AG08396 (cell line): ENCODE measurements around the gene SMAD3.

Source experiments
- DNase-seq: peaks from one replicate; pipeline ENCODE4 v3.0.0; 2012; ENCODE audit warnings: low spot score, mixed read lengths

SMAD3 gene

DNA sequence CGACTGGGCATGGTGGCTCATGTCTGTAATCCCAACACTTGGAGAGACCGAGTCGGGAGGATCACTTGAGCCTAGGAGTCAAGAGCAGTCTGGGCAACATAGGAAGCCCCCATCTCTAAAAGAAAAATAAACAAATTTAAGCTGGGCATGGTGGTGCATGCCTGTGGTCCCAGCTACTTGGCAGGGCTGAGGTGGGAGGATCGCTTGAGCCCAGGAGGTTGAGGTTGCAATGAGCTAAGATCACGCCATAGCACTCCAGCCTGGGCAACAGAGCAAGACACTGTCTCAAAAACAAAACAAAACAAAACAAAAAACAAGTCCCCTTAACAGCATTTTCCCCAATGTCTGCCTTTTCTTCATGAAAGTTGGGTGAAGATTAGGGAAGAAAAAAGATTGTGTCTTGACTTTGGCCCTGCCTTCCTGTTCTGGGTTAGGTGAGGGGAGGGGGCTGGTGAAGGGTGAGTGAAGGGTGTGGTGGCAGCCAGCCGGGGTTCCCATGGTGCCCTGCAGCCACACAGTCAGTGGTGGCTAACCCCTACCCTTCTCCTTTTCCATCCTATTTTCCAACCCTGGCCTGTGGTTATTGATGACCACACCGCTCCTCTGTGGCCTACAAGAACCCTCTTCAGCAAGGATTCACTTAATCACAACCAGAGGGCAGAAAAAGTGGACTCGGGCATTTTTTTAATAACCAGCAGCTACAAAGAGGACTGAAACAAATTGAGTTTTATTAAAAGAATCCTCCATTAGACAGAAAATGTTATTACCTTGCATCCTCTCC lies 28.4 kb upstream of the SMAD3 start:
- DNase-seq = no peak

DNA sequence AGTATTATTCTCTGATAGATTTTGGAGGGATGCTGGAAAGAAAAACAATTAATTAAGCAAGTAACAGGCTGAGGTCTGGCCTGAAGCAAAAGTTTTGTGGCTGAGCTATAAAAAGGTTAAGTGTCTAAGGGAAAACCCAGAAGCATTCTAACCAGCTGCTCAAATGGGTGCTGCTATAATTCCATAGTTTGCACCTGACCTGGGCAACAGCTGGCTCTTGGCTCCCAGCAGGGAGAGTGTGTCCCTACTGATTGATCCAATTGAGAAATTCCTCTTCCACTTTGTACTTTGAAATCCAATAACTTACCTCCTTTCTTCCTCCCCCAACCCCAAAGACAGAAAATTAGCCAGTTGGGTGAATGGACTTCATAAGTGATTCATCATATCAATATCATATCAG lies 27.7 kb upstream of the SMAD3 start:
- no peak for DNase-seq

GRCh38 chr15:67038736-67039135 lies 26.7 kb upstream of the SMAD3 start:
- DNase-seq = no peak

DNA sequence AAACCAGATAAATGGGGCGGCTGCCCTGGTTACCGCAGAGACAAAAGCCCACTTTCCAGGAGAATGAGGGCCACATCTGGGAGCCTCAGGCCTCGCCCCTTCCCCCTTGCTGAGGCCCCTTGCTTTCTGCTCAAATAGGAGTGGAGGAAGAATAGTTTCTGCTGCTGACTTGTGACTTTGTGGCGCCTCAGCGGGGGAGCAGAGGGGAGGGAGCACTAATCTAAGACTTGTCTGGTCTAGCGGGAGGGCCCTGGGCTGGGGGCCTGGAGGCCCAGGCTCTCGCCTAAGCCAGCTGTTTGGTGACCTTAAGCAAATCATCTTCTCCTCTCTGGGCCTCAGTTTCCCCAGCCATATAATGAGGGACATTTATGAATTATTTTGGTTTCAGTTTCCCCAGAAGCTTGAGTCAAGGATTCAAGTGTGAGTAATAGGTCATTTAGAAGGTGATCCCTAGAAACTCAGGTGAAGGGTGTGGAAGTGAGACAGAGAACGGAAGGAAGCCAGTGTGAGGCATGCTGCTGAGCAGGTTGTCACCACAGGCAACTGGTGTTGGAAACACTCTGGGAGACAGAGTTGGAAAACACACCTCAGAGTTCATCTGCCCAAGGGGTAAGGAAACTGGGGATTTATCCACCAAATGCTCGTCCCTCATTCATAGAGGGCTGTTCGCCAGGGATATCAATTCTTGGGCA lies 25.9 kb upstream of the SMAD3 start:
- DNase-seq = no peak

DNA sequence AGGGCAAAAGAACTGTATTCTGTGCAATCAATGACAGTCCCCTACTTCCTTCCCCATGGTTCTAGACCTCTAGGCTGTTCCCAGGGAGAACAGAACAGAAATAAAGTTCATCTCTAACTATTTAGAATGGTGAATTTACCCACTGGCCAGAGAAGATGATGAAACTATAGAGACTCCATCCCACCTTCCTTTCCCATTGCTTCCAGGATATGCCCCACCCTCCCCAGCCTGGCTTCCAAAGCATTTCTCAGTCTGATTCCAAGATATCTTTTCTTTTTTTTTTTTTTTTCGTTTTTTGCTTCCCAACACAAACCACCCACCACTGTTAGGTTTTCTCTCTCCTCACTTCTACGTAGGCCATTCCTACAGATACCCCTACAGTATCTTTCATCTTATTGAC lies 25.1 kb upstream of the SMAD3 start:
- DNase-seq = no peak

GRCh38 chr15:67042551-67043142 lies 22.8 kb upstream of the SMAD3 start:
- no peak for DNase-seq

- DNase-seq = peak; percentile 70
Measured at GRCh38 chr15:67043939-67044771, 21.2 kb upstream of the SMAD3 start.

DNA sequence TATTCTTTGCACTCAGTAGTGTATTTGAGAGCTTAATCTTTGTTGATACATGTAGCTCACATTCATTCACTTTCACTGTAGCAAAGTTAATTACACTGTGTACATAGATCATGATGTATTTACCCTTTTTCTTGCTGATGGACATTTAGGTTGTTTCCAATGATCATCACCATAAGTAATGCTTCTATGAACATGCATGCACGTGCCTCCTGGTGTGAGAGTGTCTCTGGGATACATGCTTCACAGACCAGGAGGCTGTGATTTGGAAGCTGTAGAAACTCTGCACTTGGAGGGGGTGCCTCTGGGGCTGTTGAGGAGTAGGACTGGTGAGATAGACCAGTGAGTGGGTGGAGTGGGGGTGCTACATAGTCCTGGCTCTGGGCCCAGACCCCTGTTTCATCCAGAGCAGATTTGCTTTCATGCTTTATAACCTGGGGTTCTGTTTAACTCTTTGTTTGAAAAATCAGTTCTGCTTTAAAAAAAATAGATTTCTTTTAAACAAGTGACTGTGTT lies 18.2 kb upstream of the SMAD3 start:
- no peak for DNase-seq

DNA sequence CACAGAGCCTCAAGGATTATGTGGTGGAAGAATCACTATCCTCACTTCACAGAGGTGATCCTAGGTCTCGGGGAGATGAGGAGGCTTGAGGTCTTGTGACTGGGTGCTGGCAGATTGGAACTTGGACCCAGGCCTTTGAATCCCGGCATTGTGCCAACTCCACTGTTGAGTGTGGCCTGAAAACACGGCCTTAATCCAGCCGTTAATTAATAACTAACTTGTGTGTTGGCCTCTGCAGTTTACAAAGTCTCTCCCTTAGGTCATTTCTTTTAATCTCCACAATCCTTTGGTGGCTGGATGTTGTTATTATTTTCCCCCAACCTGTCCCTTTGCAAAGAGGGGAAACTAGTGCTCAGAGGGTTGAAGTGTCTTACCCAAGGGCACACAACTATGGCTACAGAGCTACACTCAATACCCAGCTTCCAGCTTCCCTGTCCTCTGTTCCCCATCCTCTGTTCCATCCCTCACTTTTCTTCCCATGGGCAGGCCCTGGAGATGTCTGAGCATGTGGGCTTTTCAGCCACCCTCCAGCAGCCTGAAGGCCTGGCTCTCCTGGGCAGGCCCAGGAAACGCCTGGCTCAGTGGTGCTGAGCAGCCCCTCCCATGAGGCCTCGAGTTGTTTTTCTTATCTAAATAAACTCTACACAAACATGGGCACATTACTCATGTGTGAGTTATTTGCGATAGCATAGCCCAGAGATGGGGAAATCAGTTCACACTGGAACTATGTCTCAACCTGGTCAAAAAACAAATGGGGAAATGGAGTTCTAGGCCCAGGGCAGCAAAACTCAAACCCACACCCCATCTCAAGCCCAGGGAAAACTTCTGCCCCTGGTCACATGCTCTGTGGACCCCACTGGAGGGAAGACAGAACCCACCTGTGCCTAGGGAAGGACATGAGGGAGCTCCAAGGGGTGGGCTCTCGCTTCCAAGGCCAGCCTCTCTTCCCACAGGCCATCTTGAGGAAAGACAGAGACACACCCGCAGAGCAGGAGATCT lies 16.8 kb upstream of the SMAD3 start:
- DNase-seq = peak; percentile 79

DNA sequence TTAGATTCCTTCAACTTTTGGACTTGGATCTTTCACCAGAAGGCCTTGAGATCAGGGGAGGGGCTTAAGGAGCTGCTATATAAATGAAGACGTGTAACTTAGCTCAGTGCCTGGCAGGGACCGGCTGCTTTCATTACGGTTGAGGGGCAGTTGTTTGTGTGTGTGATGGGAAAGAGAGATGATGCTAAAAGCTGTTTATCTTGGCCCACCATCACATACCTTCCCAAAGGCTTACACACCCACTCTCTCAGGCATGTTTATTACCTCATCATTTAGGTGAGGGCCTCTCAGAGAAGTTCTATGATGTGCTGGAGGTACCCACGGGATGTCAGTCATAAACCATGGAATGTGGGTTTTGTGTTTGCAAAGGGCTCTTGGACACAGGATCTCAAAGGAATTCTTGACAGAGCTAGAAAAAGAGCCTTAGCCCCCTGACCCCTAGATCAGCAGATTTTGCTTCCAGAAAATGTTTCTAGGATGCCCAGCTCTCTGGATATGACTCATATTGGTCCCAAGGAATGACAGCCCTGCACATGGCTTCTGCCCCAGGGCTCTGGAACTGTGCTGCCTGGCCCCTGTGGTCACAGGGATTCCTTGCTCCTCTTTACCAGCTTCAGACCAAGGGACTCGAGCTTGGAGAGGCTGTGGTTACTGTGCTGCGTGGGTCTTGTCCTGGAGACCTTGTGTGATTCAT lies 15.9 kb upstream of the SMAD3 start:
- peak; percentile 45 for DNase-seq

DNA sequence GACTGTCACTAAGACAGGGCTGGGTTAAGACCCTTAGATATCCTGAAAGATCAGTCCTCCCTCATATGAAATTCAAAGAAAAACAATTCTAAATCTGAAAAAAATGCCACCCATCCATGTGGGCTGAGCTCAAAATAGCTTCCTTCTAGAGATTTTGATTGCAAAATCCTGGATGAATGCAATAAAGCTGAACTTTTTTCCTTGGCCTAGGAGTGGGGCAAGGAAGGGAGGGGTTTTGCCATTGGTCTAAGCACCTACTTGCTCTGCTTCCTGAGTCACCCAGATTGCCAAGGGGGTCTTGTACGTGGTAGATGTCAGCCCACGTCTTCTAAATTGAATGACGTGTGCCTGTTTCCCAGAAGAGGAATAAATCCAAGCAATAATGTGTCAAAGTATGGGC lies 15.3 kb upstream of the SMAD3 start:
- DNase-seq = no peak

- no peak for DNase-seq
Measured at GRCh38 chr15:67050522-67051087, 14.8 kb upstream of the SMAD3 start.

GRCh38 chr15:67051088-67052045 lies 14.0 kb upstream of the SMAD3 start:
- no peak for DNase-seq

DNA sequence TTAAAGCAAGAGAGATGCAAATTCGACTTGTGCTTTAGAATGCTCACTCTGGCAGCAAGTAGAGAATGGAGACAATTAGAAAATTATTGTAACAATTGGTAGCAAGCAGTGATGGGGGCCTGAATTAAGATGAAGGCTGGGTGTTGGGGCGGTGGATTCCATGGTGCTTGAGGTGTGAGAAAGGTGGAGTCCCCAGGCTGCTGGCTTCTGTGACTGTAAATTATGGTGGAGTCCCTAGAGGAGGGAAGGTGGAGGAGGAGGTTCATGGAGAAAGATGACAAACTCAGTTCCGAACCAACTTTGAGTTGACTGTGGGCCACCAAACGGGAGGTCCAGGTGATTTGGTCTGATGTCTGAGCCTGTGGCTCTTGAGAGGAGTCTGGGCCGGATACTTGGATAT lies 10.7 kb upstream of the SMAD3 start:
- DNase-seq = no peak

DNA sequence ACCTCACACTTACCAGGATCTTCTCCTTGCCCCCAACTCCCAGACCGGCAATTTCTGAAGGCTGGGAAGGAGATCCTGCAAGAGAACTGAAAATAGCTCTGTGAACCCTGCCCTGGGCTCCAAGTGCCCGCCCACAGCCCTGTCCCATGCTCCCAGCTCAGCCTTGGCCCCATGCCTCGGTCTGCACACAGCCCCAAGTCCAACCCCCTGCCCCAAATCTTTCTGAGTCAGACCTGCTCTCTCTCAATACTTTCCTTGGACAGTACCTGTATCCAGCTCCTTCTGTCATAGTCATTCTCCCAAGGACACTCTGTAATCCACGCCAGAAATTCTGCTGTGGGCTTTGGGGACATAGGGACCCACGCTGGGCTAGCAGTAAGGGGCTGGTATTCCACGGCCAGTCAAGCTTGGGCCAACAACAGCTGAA lies 6.3 kb upstream of the SMAD3 start:
- DNase-seq = no peak

DNA sequence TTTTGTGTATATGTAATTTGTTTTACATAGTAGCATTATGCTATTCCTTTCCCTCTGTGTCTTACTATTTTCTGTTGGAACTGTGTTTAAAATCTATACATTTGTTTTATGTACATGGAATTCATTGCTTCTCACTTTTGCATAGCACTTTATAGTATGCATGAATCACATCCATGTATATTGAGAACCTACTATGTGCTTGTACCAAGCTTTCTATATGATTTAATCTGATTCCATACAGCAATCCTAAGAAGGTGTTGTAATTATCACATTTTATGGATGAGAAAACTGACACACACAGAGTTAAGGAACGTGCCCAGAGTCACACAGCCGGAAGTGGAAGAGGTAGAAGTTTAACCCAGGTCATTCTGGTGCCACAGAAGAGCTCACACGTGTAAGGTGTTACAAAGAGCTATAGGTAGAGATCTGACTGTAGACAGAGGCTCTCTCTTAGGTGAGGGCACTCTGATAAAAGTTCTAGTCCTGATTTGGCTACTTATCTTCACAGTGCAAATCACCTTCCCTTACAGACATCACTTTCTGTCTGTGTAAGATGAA lies 3.5 kb upstream of the SMAD3 start:
- no peak for DNase-seq

- no peak for DNase-seq
Measured at GRCh38 chr15:67062369-67062985, 2.9 kb upstream of the SMAD3 start.
